ENCODE measurements around the gene PIP5K1B. TPM values are rescaled to one million over a fixed set of nuclear protein-coding genes. Genes with fewer than 3 reads are reported as not detected.

PIP5K1B gene
- total and polyA plus RNA-seq, 2 experiments from 2014 or later = 3.7 to 10.2 TPM

DNA sequence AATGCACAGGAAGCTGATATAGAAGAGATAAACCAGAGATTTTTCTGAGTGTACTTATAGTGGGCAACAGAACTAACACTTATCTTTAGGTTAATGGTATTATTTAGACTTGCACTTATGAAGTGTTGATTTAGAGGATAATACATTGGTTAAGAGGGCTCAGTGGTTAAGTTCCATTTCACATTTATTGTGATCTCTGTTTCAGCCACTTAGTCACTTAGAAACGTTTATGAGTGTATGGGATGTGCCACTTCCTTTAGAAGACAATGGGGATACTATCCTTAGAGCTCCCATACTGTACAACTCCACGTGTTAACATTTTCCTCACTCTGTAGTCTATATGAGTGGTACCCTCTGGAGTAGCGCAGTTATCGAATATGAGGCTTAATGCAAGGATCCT is 57.5 kb downstream of the PIP5K1B start:
- no peak overlapping the region for H3K4me3 ChIP-seq
- H3K9me3 ChIP-seq (ENCODE audit: low read depth) = no peaks in the 10 kb centered on the region
- WGBS (ENCODE audit: low lambda C conversion rate, missing lambda C conversion rate) = 68% methylated on average over 4 of the region's 4 CpGs
- H2AFZ ChIP-seq = no peak overlapping the region
- H3K27me3 ChIP-seq = no peaks in the 10 kb centered on the region
- no peak overlapping the region for H3K27ac ChIP-seq
- no peak overlapping the region for H3K4me2 ChIP-seq
- no peaks in the 10 kb centered on the region for H3K4me1 ChIP-seq (ENCODE audit: insufficient read depth)
- peaks cover 5% of the 10 kb centered on the region for H3K79me2 ChIP-seq
- TF ChIP-seq EZH2phosphoT487 (IDR thresholded peaks at IDR 0.05; ENCODE audit: low read depth, severe bottlenecking, unreplicated experiment) = no peak
- TF ChIP-seq, protein P1, sequence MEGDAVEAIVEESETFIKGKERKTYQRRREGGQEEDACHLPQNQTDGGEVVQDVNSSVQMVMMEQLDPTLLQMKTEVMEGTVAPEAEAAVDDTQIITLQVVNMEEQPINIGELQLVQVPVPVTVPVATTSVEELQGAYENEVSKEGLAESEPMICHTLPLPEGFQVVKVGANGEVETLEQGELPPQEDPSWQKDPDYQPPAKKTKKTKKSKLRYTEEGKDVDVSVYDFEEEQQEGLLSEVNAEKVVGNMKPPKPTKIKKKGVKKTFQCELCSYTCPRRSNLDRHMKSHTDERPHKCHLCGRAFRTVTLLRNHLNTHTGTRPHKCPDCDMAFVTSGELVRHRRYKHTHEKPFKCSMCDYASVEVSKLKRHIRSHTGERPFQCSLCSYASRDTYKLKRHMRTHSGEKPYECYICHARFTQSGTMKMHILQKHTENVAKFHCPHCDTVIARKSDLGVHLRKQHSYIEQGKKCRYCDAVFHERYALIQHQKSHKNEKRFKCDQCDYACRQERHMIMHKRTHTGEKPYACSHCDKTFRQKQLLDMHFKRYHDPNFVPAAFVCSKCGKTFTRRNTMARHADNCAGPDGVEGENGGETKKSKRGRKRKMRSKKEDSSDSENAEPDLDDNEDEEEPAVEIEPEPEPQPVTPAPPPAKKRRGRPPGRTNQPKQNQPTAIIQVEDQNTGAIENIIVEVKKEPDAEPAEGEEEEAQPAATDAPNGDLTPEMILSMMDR (IDR thresholded peaks at IDR 0.05; ENCODE audit: poor library complexity) = no peak
- TF ChIP-seq EZH2 (IDR thresholded peaks at IDR 0.05; ENCODE audit: borderline replicate concordance) = no peak
- H3K9me2 ChIP-seq (replicated peaks; ENCODE audit: insufficient read depth) = no peaks in the 10 kb centered on the region
- DNase-seq (ENCODE audit: low spot score) = no peak
- no peaks in the 10 kb centered on the region for H4K20me1 ChIP-seq (ENCODE audit: insufficient read depth, poor library complexity, severe bottlenecking)
- no peaks in the 10 kb centered on the region for H3K36me3 ChIP-seq (replicated peaks; ENCODE audit: insufficient read depth, low read depth)

DNA sequence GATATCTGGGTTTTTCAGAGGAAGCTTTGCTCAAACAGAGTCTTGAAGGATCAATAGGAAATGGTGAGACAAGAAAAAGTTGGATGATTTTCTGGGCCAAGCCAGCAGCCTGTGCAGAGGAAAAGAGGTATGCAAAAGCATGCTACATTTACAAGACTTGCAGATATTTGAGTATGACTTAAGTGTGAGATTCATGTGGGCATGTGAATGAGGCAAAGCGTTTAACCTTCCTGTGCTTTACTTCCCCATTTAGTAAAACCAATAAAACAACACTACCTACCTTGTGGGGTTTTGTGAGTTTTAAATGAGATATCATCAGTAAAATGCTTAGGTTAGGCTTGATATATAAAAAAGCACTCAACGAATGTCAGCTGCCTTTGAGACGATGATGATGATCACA is 58.1 kb downstream of the PIP5K1B start:
- no peaks in the 10 kb centered on the region for H3K27me3 ChIP-seq
- peaks cover 5% of the 10 kb centered on the region for H3K79me2 ChIP-seq
- no peaks in the 10 kb centered on the region for H3K4me1 ChIP-seq (ENCODE audit: insufficient read depth)
- H3K4me2 ChIP-seq = no peak overlapping the region
- no peaks in the 10 kb centered on the region for H4K20me1 ChIP-seq (ENCODE audit: insufficient read depth, poor library complexity, severe bottlenecking)
- no peak for DNase-seq (ENCODE audit: low spot score)
- H3K9me3 ChIP-seq (ENCODE audit: low read depth) = no peaks in the 10 kb centered on the region
- whole genome bisulfite sequencing (ENCODE audit: low lambda C conversion rate, missing lambda C conversion rate) = 89% methylated on average over 3 of the region's 3 CpGs
- H3K9me2 ChIP-seq (replicated peaks; ENCODE audit: insufficient read depth) = no peaks in the 10 kb centered on the region
- no peaks in the 10 kb centered on the region for H3K36me3 ChIP-seq (replicated peaks; ENCODE audit: insufficient read depth, low read depth)
- no peak overlapping the region for H2AFZ ChIP-seq
- no peak overlapping the region for H3K4me3 ChIP-seq
- TF ChIP-seq, protein P1 (IDR thresholded peaks at IDR 0.05; ENCODE audit: poor library complexity) = no peak
- TF ChIP-seq EZH2phosphoT487 (IDR thresholded peaks at IDR 0.05; ENCODE audit: low read depth, severe bottlenecking, unreplicated experiment) (no peak), EZH2 (IDR thresholded peaks at IDR 0.05; ENCODE audit: borderline replicate concordance) (no peak)
- H3K27ac ChIP-seq = no peak overlapping the region

DNA sequence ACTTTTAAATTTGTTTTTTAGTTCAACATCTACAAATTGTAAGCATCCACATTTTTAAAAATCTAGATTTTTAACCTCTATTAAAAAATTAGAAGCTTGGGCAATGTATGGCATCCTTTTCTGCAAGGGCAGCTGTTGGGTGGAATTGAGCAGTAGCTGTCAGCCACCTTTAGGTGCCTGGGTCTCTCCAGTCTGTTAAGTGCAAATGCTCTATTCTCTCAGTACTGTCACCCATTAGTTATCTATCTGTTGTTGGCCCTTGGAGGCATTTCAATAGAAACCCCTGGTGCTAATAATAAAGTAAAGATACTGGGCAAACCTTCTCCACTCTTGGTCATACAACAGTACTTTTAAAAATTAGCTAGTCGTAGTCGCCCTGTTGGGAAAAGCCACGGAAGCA is 63.6 kb downstream of the PIP5K1B start:
- Histone ChIP-seq H3K9me2 (replicated peaks; ENCODE audit: insufficient read depth) (no peaks in the 10 kb centered on the region), H3K79me2 (peaks cover 10% of the 10 kb centered on the region), H3K27me3 (no peaks in the 10 kb centered on the region), H3K4me2 (no peak overlapping the region), H3K27ac (no peak overlapping the region), H3K36me3 (replicated peaks; ENCODE audit: insufficient read depth, low read depth) (no peaks in the 10 kb centered on the region), H4K20me1 (ENCODE audit: insufficient read depth, poor library complexity, severe bottlenecking) (no peaks in the 10 kb centered on the region), H3K4me1 (ENCODE audit: insufficient read depth) (peaks cover 9% of the 10 kb centered on the region), H2AFZ (no peak overlapping the region), H3K9me3 (ENCODE audit: low read depth) (no peaks in the 10 kb centered on the region), H3K4me3 (no peak overlapping the region)
- 90% methylated on average over 3 of the region's 3 CpGs for WGBS (ENCODE audit: low lambda C conversion rate, missing lambda C conversion rate)
- DNase-seq (ENCODE audit: low spot score) = no peak
- TF ChIP-seq, protein P1 (IDR thresholded peaks at IDR 0.05; ENCODE audit: poor library complexity) = no peak
- TF ChIP-seq EZH2 (IDR thresholded peaks at IDR 0.05; ENCODE audit: borderline replicate concordance) = no peak
- no peak for TF ChIP-seq EZH2phosphoT487 (IDR thresholded peaks at IDR 0.05; ENCODE audit: low read depth, severe bottlenecking, unreplicated experiment)

DNA sequence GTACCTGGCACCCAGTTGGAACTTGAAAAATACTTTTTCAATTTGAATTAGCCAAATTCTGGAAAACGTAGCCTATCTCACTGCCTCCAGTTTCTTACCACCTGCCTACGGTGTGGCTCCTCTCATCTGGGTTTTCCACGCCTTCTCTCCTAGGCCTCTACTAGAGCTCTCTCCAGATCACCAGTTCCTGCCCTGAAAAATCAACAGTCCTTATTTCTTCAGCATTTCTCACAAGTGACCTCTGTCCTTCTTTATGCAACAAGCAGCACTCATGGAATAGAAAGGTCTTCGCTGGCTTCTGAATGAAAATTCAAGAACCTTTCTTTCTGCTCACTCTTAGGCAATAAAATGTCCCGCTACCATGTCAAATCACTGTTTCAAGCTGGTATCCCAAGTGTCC is 64.8 kb downstream of the PIP5K1B start:
- no peak for DNase-seq (ENCODE audit: low spot score)
- no peaks in the 10 kb centered on the region for H3K27me3 ChIP-seq
- TF ChIP-seq, protein P1 (IDR thresholded peaks at IDR 0.05; ENCODE audit: poor library complexity) = no peak
- TF ChIP-seq EZH2 (IDR thresholded peaks at IDR 0.05; ENCODE audit: borderline replicate concordance) = no peak
- no peak for TF ChIP-seq EZH2phosphoT487 (IDR thresholded peaks at IDR 0.05; ENCODE audit: low read depth, severe bottlenecking, unreplicated experiment)

More for the DNA sequence above, 64.8 kb downstream of the PIP5K1B start:
- H3K4me2 ChIP-seq = no peak overlapping the region
- no peaks in the 10 kb centered on the region for H3K36me3 ChIP-seq (replicated peaks; ENCODE audit: insufficient read depth, low read depth)
- H3K79me2 ChIP-seq = peaks cover 10% of the 10 kb centered on the region
- WGBS (ENCODE audit: low lambda C conversion rate, missing lambda C conversion rate) = 94% methylated on average over 5 of the region's 5 CpGs
- H3K9me2 ChIP-seq (replicated peaks; ENCODE audit: insufficient read depth) = no peaks in the 10 kb centered on the region
- H4K20me1 ChIP-seq (ENCODE audit: insufficient read depth, poor library complexity, severe bottlenecking) = no peaks in the 10 kb centered on the region
- H2AFZ ChIP-seq = no peak overlapping the region
- peaks cover 9% of the 10 kb centered on the region for H3K4me1 ChIP-seq (ENCODE audit: insufficient read depth)
- H3K27ac ChIP-seq = no peak overlapping the region
- H3K4me3 ChIP-seq = no peak overlapping the region
- no peaks in the 10 kb centered on the region for H3K9me3 ChIP-seq (ENCODE audit: low read depth)

Data from hepatocyte (in vitro differentiated cells).